GM12878 (cell line): ENCODE measurements around the gene SHFL. TPM values are rescaled to one million over a fixed set of nuclear protein-coding genes. Genes with fewer than 3 reads are reported as not detected.

Source experiments
- ATAC-seq: fragments of 200-7000 bp; cut with Tn5 transposase; 3 replicates; pipeline ENCODE4 v1.9.1; 2020; ENCODE audit warnings: mild to moderate bottlenecking, moderate library complexity
- BruUV-seq: library from RNA; stranded (reverse); fragments of 400-500 nt; replicated peaks from 2 replicates; lab custom pipeline; 2021; lab: Mats Ljungman, UMichigan
- CTCF ChIA-PET: fragments of 300-600 bp; sonication (Branson Sonifier 250); formaldehyde crosslinking; extraction: SDS; loops from one replicate; lab custom pipeline; 2021; ENCODE audit warnings: inconsistent platforms; lab: Yijun Ruan, JAX
- POLR2A ChIA-PET: fragments of 350-600 bp; formaldehyde crosslinking; extraction: SDS; loops from one replicate; lab custom pipeline; 2021; ENCODE audit warnings: inconsistent platforms; lab: Charles Lee
- RAD21 ChIA-PET: fragments of 300-600 bp; sonication (Branson Sonifier 250); formaldehyde crosslinking; loops from one replicate; lab custom pipeline; 2023; ENCODE audit warnings: antibody characterized with exemption; ENCODE audit not compliant: unreplicated experiment; lab: Charles Lee
- SMC1A ChIA-PET: fragments of 300-600 bp; sonication (Branson Sonifier 250); formaldehyde crosslinking; loops from one replicate; lab custom pipeline; 2023; ENCODE audit not compliant: unreplicated experiment, uncharacterized antibody; lab: Charles Lee
- DNase-seq: peaks from one replicate; pipeline ENCODE4 v3.0.0-alpha.2; 2011; ENCODE audit warnings: low read depth, low spot score
- FAIRE-seq: peaks from 3 replicates; lab custom pipeline; 2011; peaks lifted over from hg19 to GRCh38; lab: Jason Lieb, UNC
- H2AFZ ChIP-seq: 2 replicates; pipeline ENCODE4 v1.6.0; 2011; ENCODE audit warnings: low read depth, low read length, control low read depth; ENCODE audit not compliant: control insufficient read depth
- H3K27ac ChIP-seq: 2 replicates; pipeline ENCODE4 v1.5.1; 2011; ENCODE audit warnings: control low read depth; ENCODE audit not compliant: control insufficient read depth, insufficient read depth
- H3K27me3 ChIP-seq, 2 experiments: replicated peaks in 1 of 2; 2 replicates each; pipeline versions ENCODE4 v1.6.0 to v1.6.1; 2011; ENCODE audit warnings: low read length in 1 of 2; ENCODE audit not compliant: control insufficient read depth in 2 of 2, insufficient read depth in 2 of 2
- H3K36me3 ChIP-seq, 2 experiments: 2 replicates each; pipeline ENCODE4 v1.5.1; 2011; ENCODE audit warnings: low read length in 1 of 2; ENCODE audit not compliant: control insufficient read depth in 2 of 2, insufficient read depth in 2 of 2
- H3K4me1 ChIP-seq: 2 replicates; pipeline ENCODE4 v1.6.1; 2011; ENCODE audit warnings: mild to moderate bottlenecking, low read length, moderate library complexity, mixed read lengths; ENCODE audit not compliant: control insufficient read depth, insufficient read depth
- H3K4me2 ChIP-seq: 2 replicates; pipeline ENCODE4 v1.6.0; 2011; ENCODE audit warnings: control low read depth; ENCODE audit not compliant: control insufficient read depth, insufficient read depth
- H3K4me3 ChIP-seq: fragments of 200-600 bp; sonication (generic); 2 replicates; pipeline ENCODE4 v1.5.1; 2016
- H3K79me2 ChIP-seq: 2 replicates; pipeline ENCODE4 v1.6.0; 2011; ENCODE audit warnings: low read length; ENCODE audit not compliant: control insufficient read depth, insufficient read depth
- H3K9ac ChIP-seq: 2 replicates; pipeline ENCODE4 v1.8.0; 2011; ENCODE audit warnings: low read length, control low read depth, mixed read lengths; ENCODE audit not compliant: control insufficient read depth, insufficient read depth
- H3K9me3 ChIP-seq: replicated peaks from 3 replicates; pipeline ENCODE4 v1.5.1; 2011; ENCODE audit warnings: mild to moderate bottlenecking, low read length; ENCODE audit not compliant: control insufficient read depth, insufficient read depth
- H4K20me1 ChIP-seq: 2 replicates; pipeline ENCODE4 v1.6.0; 2011; ENCODE audit not compliant: control insufficient read depth, insufficient read depth
- ATF3 ChIP-seq: IDR thresholded peaks from 2 replicates; pipeline ENCODE4 v1.6.1; 2011; ENCODE audit warnings: low read depth, mild to moderate bottlenecking, low read length, moderate library complexity, borderline replicate concordance; ENCODE audit errors: extremely low read depth
- BACH1 ChIP-seq: fragments of 450-650 bp; IDR thresholded peaks from 2 replicates; pipeline ENCODE4 v1.6.1; 2017; ENCODE audit warnings: mild to moderate bottlenecking, borderline replicate concordance
- JUND ChIP-seq: IDR thresholded peaks from 2 replicates; pipeline ENCODE4 v1.6.1; 2012; ENCODE audit warnings: low read depth, mild to moderate bottlenecking, low read length, improper control_type of control experiment, moderate library complexity
- NR2C1 ChIP-seq: fragments of 450-650 bp; IDR thresholded peaks from 2 replicates; pipeline ENCODE4 v1.6.1; 2017; ENCODE audit warnings: antibody characterized with exemption, mild to moderate bottlenecking, moderate library complexity
- TARDBP ChIP-seq: IDR thresholded peaks from 2 replicates; pipeline ENCODE4 v1.6.1; 2016; ENCODE audit warnings: borderline replicate concordance
- TCF12 ChIP-seq: IDR thresholded peaks from 2 replicates; pipeline ENCODE4 v1.6.1; 2011; ENCODE audit warnings: low read depth, mild to moderate bottlenecking, low read length
- WGBS: methylation state at CpG from one replicate; pipeline ENCODE4 v1.1.6; 2016; ENCODE audit warnings: low lambda C conversion rate; ENCODE audit not compliant: insufficient replicate concordance, insufficient coverage; ENCODE audit errors: missing lambda C conversion rate; 5-methylcytosine and 5-hydroxymethylcytosine counted together
- in situ Hi-C: fragments of 300-500 bp; cut with MboI; formaldehyde crosslinking; loops from 9 replicates; pipeline ENCODE4 v1.14.3; 2018; ENCODE audit warnings: mixed read lengths
- intact Hi-C: fragments of 100-400 bp; cut with micrococcal nuclease; formaldehyde crosslinking; loops from one replicate; pipeline ENCODE4 v1.14.2; 2022; ENCODE audit not compliant: unreplicated experiment
- polyA plus RNA-seq, 11 experiments: library from polyadenylated mRNA; depleted of rRNA in 4 of 11; unstranded in 6 of 11; stranded (reverse) in 5 of 11; fragments of >200 nt; fragmentation: Nextera tagmentation in 4 of 11; fragmentation: Illumina TruSeq in 1 of 11; extraction: Ambion mirVana in 4 of 11; extraction: Trizol in 1 of 11; gene quantifications; 1 replicate in 1 of 11; 2 replicates in 10 of 11; pipeline versions ENCODE4 v1.2.1 to v1.2.3, GENCODE V29; 2011 to 2016; ENCODE audit warnings: inconsistent platforms in 2 of 11, missing spikeins in 2 of 11, low read depth in 1 of 11
- total RNA-seq, 4 experiments: library from RNA; depleted of rRNA in 3 of 4; stranded (reverse); fragments of >200 nt in 3 of 4; fragmentation: Illumina TruSeq in 1 of 4; extraction: Trizol in 1 of 4; gene quantifications; 2 replicates each; pipeline versions ENCODE4 v1.2.1 to v1.2.3, GENCODE V29; 2013 to 2021
- TF ChIP-seq, protein P1 (sequence below): fragments of 450-650 bp; IDR thresholded peaks from 2 replicates; pipeline ENCODE4 v1.6.1; 2017; ENCODE audit warnings: mild to moderate bottlenecking, moderate library complexity
- TF ChIP-seq, protein P2 (sequence below): fragments of 450-650 bp; IDR thresholded peaks from 2 replicates; pipeline ENCODE4 v1.6.1; 2014; ENCODE audit warnings: mild to moderate bottlenecking
- TF ChIP-seq, protein P3 (sequence below): fragments of 450-650 bp; IDR thresholded peaks from 2 replicates; pipeline ENCODE4 v1.6.1; 2016; ENCODE audit warnings: mild to moderate bottlenecking

Gene SHFL
- total and polyA plus RNA-seq, 10 of the 15 experiments (the other 5 are each of a cell fraction or from before 2014, with no cell fraction given) = 8.0 to 83.8 (median 40.7) TPM

- TF ChIP-seq ATF3 (no peak), BACH1 (peak; percentile 55; the same call in 1 of the 2 replicates), TCF12 (no peak)
- TF ChIP-seq, all 136 proteins: peak for 15
These were observed 26.1 kb downstream of the SHFL start (continued) for GRCh38 chr19:10112037-10112761.

- Histone ChIP-seq H2AFZ (no peak overlapping the region), H3K4me2 (peak overlapping the region; percentile 74), H3K79me2 (peaks cover 44% of the 10 kb centered on the region), H3K36me3 (peaks cover 18 to 59% of the 10 kb centered on the region in 2 experiments; a peak in 3 of 4 replicates), H3K4me1 (peaks cover 40% of the 10 kb centered on the region), H3K9me3 (no peaks in the 10 kb centered on the region), H3K27ac (peak overlapping the region; percentile 62), H3K27me3 (no peaks in the 10 kb centered on the region), H3K9ac (0 out of 2 replicates have a peak overlapping the region, but pooled peaks have one; percentile 44), H3K4me3 (peak overlapping the region; percentile 51; the same call in 1 of the 2 replicates), H4K20me1 (no peaks in the 10 kb centered on the region)
- in situ Hi-C loops (no loop called here), intact Hi-C loops (loop anchor here (1.0 to 5.0 kb wide), 3 partner anchors 14 to 182 kb away; no protein-coding TSS in a partner anchor)
- DNase-seq (no peak), FAIRE-seq (no peak), ATAC-seq (peak; percentile 72)
- SMC1A ChIA-PET = interaction anchor here (1.0 to 11.4 kb wide), 6 partner anchors 13 to 181 kb away, joined by 3 to 150 read pairs (median 6); partner anchors contain the start of gene ANGPTL6
- RAD21 ChIA-PET = interaction anchor here (0.5 to 8.6 kb wide), 6 partner anchors 13 to 181 kb away, joined by 3 to 166 read pairs (median 6); partner anchors contain the start of gene ANGPTL6
- CTCF ChIA-PET = interaction anchor here (0.8 to 9.8 kb wide), 12 partner anchors 13 to 181 kb away, joined by 3 to 171 read pairs (median 4); partner anchors contain the start of genes ANGPTL6 and DNMT1
- BruUV-seq = no TSS peak
- POLR2A ChIA-PET = interaction anchor here (0.5 to 5.4 kb wide), 7 partner anchors 10 to 137 kb away, joined by 4 to 58 read pairs (median 5); partner anchors contain the start of gene ANGPTL6
- 16% methylated on average over 25 of the region's 25 CpGs for WGBS
- TF ChIP-seq JUND (no peak), NR2C1 (no peak), TARDBP (no peak; the same call in 1 of the 2 replicates)
- TF ChIP-seq, protein P1, sequence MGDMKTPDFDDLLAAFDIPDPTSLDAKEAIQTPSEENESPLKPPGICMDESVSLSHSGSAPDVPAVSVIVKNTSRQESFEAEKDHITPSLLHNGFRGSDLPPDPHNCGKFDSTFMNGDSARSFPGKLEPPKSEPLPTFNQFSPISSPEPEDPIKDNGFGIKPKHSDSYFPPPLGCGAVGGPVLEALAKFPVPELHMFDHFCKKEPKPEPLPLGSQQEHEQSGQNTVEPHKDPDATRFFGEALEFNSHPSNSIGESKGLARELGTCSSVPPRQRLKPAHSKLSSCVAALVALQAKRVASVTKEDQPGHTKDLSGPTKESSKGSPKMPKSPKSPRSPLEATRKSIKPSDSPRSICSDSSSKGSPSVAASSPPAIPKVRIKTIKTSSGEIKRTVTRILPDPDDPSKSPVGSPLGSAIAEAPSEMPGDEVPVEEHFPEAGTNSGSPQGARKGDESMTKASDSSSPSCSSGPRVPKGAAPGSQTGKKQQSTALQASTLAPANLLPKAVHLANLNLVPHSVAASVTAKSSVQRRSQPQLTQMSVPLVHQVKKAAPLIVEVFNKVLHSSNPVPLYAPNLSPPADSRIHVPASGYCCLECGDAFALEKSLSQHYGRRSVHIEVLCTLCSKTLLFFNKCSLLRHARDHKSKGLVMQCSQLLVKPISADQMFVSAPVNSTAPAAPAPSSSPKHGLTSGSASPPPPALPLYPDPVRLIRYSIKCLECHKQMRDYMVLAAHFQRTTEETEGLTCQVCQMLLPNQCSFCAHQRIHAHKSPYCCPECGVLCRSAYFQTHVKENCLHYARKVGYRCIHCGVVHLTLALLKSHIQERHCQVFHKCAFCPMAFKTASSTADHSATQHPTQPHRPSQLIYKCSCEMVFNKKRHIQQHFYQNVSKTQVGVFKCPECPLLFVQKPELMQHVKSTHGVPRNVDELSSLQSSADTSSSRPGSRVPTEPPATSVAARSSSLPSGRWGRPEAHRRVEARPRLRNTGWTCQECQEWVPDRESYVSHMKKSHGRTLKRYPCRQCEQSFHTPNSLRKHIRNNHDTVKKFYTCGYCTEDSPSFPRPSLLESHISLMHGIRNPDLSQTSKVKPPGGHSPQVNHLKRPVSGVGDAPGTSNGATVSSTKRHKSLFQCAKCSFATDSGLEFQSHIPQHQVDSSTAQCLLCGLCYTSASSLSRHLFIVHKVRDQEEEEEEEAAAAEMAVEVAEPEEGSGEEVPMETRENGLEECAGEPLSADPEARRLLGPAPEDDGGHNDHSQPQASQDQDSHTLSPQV = no peak
- TF ChIP-seq, protein P2, sequence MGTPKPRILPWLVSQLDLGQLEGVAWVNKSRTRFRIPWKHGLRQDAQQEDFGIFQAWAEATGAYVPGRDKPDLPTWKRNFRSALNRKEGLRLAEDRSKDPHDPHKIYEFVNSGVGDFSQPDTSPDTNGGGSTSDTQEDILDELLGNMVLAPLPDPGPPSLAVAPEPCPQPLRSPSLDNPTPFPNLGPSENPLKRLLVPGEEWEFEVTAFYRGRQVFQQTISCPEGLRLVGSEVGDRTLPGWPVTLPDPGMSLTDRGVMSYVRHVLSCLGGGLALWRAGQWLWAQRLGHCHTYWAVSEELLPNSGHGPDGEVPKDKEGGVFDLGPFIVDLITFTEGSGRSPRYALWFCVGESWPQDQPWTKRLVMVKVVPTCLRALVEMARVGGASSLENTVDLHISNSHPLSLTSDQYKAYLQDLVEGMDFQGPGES = no peak
- TF ChIP-seq, protein P3, sequence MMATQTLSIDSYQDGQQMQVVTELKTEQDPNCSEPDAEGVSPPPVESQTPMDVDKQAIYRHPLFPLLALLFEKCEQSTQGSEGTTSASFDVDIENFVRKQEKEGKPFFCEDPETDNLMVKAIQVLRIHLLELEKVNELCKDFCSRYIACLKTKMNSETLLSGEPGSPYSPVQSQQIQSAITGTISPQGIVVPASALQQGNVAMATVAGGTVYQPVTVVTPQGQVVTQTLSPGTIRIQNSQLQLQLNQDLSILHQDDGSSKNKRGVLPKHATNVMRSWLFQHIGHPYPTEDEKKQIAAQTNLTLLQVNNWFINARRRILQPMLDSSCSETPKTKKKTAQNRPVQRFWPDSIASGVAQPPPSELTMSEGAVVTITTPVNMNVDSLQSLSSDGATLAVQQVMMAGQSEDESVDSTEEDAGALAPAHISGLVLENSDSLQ = no peak
These were observed 26.9 kb downstream of the SHFL start for GRCh38 chr19:10112895-10113591.
